Endodermal cell (in vitro differentiated cells): ENCODE measurements around the gene CCDC32. TPM values are rescaled to one million over a fixed set of nuclear protein-coding genes. Genes with fewer than 3 reads are reported as not detected.

ENCODE experiments used
- DNase-seq: peaks from one replicate; pipeline ENCODE4 v3.0.0-alpha.2; 2017
- H3K27ac ChIP-seq: 2 replicates; pipeline ENCODE4 v1.5.1; 2013; ENCODE audit warnings: mild to moderate bottlenecking, low read depth, low read length, moderate library complexity
- H3K27me3 ChIP-seq: 2 replicates; pipeline ENCODE4 v1.6.1; 2013; ENCODE audit warnings: mild to moderate bottlenecking, low read length, moderate library complexity; ENCODE audit not compliant: insufficient read depth, control insufficient read depth, poor library complexity, severe bottlenecking
- H3K36me3 ChIP-seq: 2 replicates; pipeline ENCODE4 v1.7.0; 2013; ENCODE audit warnings: mild to moderate bottlenecking, low read length, moderate library complexity; ENCODE audit not compliant: control insufficient read depth, insufficient read depth
- H3K4me1 ChIP-seq: one replicate; pipeline ENCODE4 v1.7.0; 2013; ENCODE audit warnings: low read length; ENCODE audit not compliant: control insufficient read depth, insufficient read depth
- H3K4me3 ChIP-seq: 2 replicates; pipeline ENCODE4 v1.5.1; 2013; ENCODE audit warnings: mild to moderate bottlenecking, low read length, moderate library complexity
- H3K9ac ChIP-seq: 2 replicates; pipeline ENCODE4 v1.6.1; 2013; ENCODE audit warnings: mild to moderate bottlenecking, low read length, moderate library complexity; ENCODE audit not compliant: poor library complexity, severe bottlenecking; ENCODE audit errors: extremely low read depth
- H3K9me3 ChIP-seq: 2 replicates; pipeline ENCODE4 v1.6.1; 2013; ENCODE audit warnings: mild to moderate bottlenecking, low read length, moderate library complexity; ENCODE audit not compliant: control insufficient read depth
- H3K27ac Mint-ChIP-seq: 2 replicates; pipeline ENCODE4 v1.8.0; 2020; ENCODE audit warnings: mixed read lengths
- H3K27me3 Mint-ChIP-seq: 2 replicates; pipeline ENCODE4 v1.8.0; 2021; ENCODE audit warnings: mild to moderate bottlenecking, mixed read lengths; ENCODE audit not compliant: insufficient read depth
- H3K36me3 Mint-ChIP-seq: 2 replicates; pipeline ENCODE4 v1.8.0; 2020; ENCODE audit warnings: low read depth, mixed read lengths
- H3K4me1 Mint-ChIP-seq: 2 replicates; pipeline ENCODE4 v1.8.0; 2020; ENCODE audit warnings: mixed read lengths
- H3K4me3 Mint-ChIP-seq: 2 replicates; pipeline ENCODE4 v1.8.0; 2020; ENCODE audit warnings: mild to moderate bottlenecking, moderate library complexity, mixed read lengths
- H3K9me3 Mint-ChIP-seq: 2 replicates; pipeline ENCODE4 v1.8.0; 2020; ENCODE audit warnings: mild to moderate bottlenecking, mixed read lengths
- CTCF ChIP-seq: fragments of 200-600 bp; sonication (generic); conservative IDR thresholded peaks from 2 replicates; pipeline ENCODE4 v1.5.0; 2021; ENCODE audit warnings: antibody characterized with exemption, mild to moderate bottlenecking
- WGBS, 2 experiments: methylation state at CpG; one replicate each; pipeline versions ENCODE4 v1.1.5 to v1.1.7; 2013; ENCODE audit warnings: missing lambda C conversion rate in 2 of 2, mixed read lengths in 1 of 2; ENCODE audit not compliant: insufficient coverage in 1 of 2, insufficient read length in 1 of 2; 5-methylcytosine and 5-hydroxymethylcytosine counted together
- total RNA-seq, 2 donors: library from RNA; stranded (reverse); fragmentation: NEBNext Ultra II Directional in 1 of 2; extraction: Animal tissue kit (Norgen Biotek cat#: 25700) in 1 of 2; gene quantifications; 2 replicates in 1 of 2; 3 replicates in 1 of 2; pipeline ENCODE4 v1.2.1, GENCODE V29; 2021

The CCDC32 gene
- total RNA-seq, 2 donors from 2014 or later, result 14.9 to 16.8 TPM

GRCh38 chr15:40597024-40597423, 32.2 kb upstream of the CCDC32 start:
- Mint-ChIP-seq H3K4me1 (peaks cover 4% of the 10 kb centered on the region), H3K4me3 (no peak overlapping the region), H3K27me3 (no peaks in the 10 kb centered on the region), H3K36me3 (no peaks in the 10 kb centered on the region), H3K27ac (no peak overlapping the region), H3K9me3 (no peaks in the 10 kb centered on the region)
- Histone ChIP-seq H3K9ac (no peak overlapping the region), H3K4me1 (no peaks in the 10 kb centered on the region), H3K36me3 (no peaks in the 10 kb centered on the region), H3K4me3 (no peak overlapping the region), H3K27ac (no peak overlapping the region), H3K27me3 (no peaks in the 10 kb centered on the region), H3K9me3 (no peaks in the 10 kb centered on the region)
- 93 to 96% methylated on average over 2 of the region's 2 CpGs for WGBS, 2 experiments
- TF ChIP-seq CTCF, result no peak
- no peak for DNase-seq

GRCh38 chr15:40595773-40596172, 30.9 kb upstream of the CCDC32 start:
- Mint-ChIP-seq H3K27ac (no peak overlapping the region), H3K27me3 (no peaks in the 10 kb centered on the region), H3K4me3 (no peak overlapping the region), H3K9me3 (no peaks in the 10 kb centered on the region), H3K36me3 (no peaks in the 10 kb centered on the region), H3K4me1 (peaks cover 10% of the 10 kb centered on the region)
- Histone ChIP-seq H3K9ac (no peak overlapping the region), H3K4me1 (peaks cover 2% of the 10 kb centered on the region), H3K9me3 (no peaks in the 10 kb centered on the region), H3K27ac (no peak overlapping the region), H3K4me3 (peak overlapping the region; percentile 97), H3K27me3 (no peaks in the 10 kb centered on the region), H3K36me3 (no peaks in the 10 kb centered on the region)
- WGBS, 2 experiments, result 94 to 100% methylated on average over 2 to 5 of the region's 5 CpGs
- no peak for TF ChIP-seq CTCF
- no peak for DNase-seq

GRCh38 chr15:40595219-40595618, 30.4 kb upstream of the CCDC32 start:
- no peaks in the 10 kb centered on the region for H3K36me3 ChIP-seq
- H3K27me3 ChIP-seq, result no peaks in the 10 kb centered on the region
- no peaks in the 10 kb centered on the region for H3K9me3 ChIP-seq
- H3K27ac ChIP-seq, result no peak overlapping the region
- H3K9me3 Mint-ChIP-seq, result no peaks in the 10 kb centered on the region
- H3K4me3 Mint-ChIP-seq, result peak overlapping the region; percentile 87
- no peak for TF ChIP-seq CTCF
- peak overlapping the region; percentile 97 for H3K9ac ChIP-seq
- no peak overlapping the region for H3K27ac Mint-ChIP-seq
- H3K36me3 Mint-ChIP-seq, result no peaks in the 10 kb centered on the region
- peak overlapping the region; percentile 97 for H3K4me3 ChIP-seq
- 55 to 56% methylated on average over 5 of the region's 5 CpGs for WGBS, 2 experiments
- no peak for DNase-seq
- peaks cover 15% of the 10 kb centered on the region for H3K4me1 Mint-ChIP-seq
- H3K4me1 ChIP-seq, result peaks cover 2% of the 10 kb centered on the region
- no peaks in the 10 kb centered on the region for H3K27me3 Mint-ChIP-seq
